ENCODE measurements around the gene FARSB.
"Not testable (repeated sequence)": the region's sequence is repeated elsewhere in the genome, so short reads cannot be mapped to it uniquely, and the experiment has no call there.

FARSB gene

DNA sequence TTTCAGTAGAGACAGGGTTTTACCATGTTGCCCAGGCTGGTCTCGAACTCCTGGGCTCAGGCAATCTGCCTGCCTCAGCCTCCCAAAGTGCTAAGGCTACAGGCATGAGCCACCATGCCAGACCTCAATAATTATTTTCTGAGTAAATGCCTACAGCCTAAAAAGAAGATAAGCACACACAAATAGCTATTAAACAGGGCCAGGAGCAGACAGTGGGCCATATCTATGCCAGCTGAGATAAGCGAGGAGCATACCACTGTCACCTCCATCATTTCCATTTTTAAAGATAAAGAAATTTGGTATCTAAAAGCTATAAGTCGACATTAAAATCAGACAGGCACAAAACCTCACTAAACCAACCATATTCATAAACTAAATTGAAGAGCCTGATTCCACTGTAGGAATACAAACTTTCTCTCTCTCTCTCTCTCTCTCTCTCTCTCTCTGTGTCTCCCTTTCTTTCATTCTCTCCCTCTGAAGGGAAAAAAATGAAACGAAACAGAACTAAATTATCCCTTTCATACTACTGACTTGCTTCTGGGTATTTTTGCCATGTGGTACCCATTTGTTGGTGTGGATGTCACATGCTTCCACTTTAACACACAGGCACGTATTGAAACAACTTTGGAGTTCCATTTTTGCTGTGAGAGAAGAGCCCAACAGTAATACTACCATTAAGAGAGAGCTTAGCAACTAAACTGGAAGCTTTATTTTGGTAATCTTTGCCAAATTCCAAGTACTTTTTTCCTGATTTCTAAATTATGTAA, 51.0 kb downstream of the FARSB start:
- no peak for DNase-seq (ENCODE audit: low read depth)

DNA sequence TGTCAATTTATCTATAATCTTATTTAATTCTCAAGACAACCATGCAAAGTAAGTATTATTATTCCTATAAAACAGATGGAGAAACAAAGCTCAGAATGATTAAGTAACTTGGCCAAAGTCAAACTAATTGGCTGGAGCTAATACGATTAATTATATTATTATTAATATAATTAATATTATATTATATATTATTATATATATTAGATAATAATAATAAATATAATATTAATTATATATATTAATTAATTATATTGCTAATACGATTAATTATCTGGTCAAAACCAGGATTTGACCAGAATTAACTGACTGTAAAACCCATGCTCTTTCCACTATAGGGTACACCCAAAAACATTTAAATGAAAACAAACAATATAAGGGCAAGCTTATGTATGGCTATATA, 52.4 kb downstream of the FARSB start:
- DNase-seq (ENCODE audit: low read depth): no peak

DNA sequence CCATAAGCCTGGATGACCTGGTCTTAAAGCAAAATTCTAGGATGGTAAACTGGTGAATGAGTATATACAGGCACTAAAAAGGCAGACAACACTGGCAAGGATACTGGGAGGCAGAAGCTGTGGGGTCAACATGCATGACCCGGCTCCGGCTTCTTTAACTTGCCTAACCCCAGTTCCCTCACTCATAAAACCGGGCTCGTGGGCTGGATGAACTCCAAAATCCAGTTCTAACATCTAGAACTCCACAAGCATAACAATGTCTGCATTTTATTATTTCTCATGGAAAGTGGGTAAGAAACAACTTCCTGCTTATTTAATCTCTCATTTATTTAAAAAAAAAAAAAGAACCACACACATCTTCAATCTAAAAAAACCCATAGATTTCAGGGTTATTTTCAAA, 57.3 kb downstream of the FARSB start:
- DNase-seq (ENCODE audit: low read depth): no peak

- no peak for DNase-seq (ENCODE audit: low read depth)
Observed at GRCh38 chr2:222595581-222595980, 60.3 kb downstream of the FARSB start.

DNA sequence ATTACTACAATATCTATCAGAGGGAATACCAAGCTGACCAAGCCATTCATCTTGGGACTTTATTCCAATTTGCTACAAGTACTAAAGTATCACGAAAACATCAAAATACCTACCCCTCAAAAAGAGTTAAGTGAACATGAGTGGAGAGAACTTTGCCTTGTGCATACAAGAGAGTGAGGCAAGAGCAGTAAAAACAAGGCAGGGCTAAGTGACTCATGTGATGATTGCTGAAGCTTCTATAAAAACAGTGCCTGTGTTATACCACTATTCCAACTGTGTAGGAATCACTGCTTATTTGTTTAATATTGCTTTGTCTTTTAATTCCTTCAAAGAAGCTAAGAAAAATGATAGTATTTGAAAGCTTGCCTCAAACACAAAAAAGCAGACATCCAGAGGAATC, 61.2 kb downstream of the FARSB start:
- DNase-seq (ENCODE audit: low read depth): no peak

DNA sequence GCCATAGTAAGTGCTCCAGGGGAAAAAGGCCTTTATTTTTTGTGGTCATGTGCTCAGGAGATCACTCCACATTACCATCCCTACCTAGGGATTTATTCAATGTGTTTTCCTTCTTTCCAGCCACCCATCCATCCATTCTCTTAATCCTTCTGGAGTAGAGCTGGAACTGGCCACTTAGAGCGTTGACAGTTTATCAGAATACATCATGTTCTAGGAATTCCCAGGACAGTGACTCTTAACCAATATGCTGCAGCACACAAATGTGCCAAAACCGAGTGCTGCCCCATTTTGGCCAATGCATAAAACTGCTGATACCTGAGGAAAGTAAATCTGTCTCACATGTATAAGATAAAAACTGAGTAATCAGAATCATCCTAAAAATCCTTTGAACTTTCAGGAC, 63.7 kb downstream of the FARSB start:
- DNase-seq (ENCODE audit: low read depth): no peak

- DNase-seq (ENCODE audit: low read depth): no peak
Observed at GRCh38 chr2:222591661-222592060, 64.2 kb downstream of the FARSB start.

- DNase-seq (ENCODE audit: low read depth): not testable (repeated sequence)
Observed at GRCh38 chr2:222584589-222584988, 71.3 kb downstream of the FARSB start.

DNA sequence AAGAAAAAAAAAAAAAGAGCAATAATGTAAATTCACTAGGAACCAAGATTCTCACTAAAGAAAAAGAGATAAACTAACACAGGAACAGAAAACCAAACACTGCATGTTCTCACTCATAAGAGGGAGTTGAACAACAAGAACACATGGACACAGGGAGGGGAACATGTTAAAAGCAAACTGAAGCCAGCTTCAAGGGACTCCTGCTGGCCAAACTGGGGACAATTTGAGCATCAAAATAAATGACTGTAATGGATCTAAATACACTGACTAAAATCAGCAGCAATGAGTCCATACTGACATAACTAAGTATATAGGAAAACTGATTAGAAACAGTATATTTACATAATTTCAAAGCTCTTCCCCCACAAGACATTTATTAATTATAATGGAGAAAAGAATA, 73.0 kb downstream of the FARSB start:
- no peak for DNase-seq (ENCODE audit: low read depth)

GRCh38 chr2:222577341-222577740, 78.6 kb downstream of the FARSB start:
- no peak for DNase-seq (ENCODE audit: low read depth)

GRCh38 chr2:222576171-222577081, 79.5 kb downstream of the FARSB start:
- DNase-seq (ENCODE audit: low read depth): no peak

GRCh38 chr2:222575618-222576017, 80.3 kb downstream of the FARSB start:
- no peak for DNase-seq (ENCODE audit: low read depth)

GRCh38 chr2:222572751-222573174, 83.1 kb downstream of the FARSB start:
- DNase-seq (ENCODE audit: low read depth): no peak

DNA sequence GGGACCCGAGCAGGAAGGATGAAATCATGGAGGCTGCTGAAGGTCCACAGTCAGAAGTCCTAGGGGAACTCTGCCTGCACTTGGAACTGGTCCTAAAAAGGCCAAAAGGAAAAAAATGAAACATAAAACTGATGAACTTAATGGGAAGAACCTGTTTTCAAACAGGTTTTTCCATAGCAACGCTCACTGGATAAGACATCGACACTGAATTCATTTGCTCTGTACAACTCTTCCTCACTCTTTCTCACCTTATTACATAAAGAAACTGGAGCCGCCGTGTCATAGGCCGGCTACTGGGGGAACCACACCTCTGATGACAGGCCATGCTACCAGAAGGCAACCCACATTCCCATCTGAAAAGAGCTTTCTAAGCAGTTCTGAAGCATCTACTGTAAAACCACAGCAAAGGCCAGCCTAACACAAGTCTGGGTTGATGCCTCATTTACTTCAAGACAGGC, 83.6 kb downstream of the FARSB start:
- DNase-seq (ENCODE audit: low read depth): no peak

DNA sequence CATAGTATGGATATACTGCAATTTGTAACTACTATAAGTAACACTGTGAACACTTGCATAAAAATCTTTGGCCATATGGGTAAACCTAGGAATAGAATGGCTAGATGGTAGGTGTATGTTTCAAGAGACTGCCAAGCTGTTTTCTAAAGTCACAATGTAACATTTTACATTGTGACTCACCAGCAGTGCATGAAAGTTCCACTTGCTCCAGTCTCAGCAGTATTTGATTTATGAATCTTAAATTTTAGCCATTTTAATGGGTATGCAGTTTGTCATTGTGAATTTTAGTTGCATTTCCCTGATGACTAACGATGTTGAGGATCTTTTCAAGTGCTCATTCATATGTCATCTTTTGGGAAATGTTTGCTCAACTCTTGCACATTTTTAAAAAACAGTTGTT, 86.1 kb downstream of the FARSB start:
- no peak for DNase-seq (ENCODE audit: low read depth)

GRCh38 chr2:222568865-222569264, 87.0 kb downstream of the FARSB start:
- DNase-seq (ENCODE audit: low read depth): no peak

DNA sequence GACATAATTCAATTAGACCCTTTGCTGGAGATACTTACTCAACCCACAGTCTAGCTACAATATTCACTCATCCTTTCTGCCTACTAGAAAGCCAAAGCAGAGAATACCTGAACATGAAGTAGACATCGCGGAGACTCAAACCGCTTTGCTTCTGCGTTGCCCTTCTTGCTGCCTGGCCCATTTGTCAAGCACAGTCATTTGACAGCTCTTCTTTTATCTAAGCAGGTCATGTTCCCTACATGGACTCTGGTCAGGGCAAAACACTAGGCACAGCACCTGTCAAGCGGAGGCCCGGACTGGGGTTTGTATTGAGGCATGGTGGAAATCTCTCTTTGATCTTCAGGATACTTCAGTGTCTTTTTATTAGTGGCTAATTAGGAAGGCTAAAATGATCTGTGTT, 89.7 kb downstream of the FARSB start:
- no peak for DNase-seq (ENCODE audit: low read depth)

DNA sequence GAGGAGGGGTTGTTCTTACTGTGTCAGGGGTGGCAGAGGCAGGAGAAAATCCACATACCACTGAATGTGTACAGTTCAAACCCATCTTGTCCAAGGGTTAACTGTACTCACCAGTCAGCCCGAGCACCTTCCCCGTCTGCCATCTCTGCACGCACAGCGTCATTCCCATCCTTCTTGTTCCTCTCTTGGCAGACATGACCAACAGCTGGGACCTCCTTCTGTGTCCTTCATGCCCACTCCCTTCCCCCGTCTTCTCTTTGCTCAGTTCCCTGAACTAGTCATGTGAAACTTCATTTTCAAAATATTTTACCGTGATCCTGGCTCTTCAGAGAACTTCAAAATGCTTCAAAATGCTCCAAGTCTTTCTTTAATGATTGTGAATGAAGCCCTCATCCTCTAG, 92.0 kb downstream of the FARSB start:
- no peak for DNase-seq (ENCODE audit: low read depth)

DNA sequence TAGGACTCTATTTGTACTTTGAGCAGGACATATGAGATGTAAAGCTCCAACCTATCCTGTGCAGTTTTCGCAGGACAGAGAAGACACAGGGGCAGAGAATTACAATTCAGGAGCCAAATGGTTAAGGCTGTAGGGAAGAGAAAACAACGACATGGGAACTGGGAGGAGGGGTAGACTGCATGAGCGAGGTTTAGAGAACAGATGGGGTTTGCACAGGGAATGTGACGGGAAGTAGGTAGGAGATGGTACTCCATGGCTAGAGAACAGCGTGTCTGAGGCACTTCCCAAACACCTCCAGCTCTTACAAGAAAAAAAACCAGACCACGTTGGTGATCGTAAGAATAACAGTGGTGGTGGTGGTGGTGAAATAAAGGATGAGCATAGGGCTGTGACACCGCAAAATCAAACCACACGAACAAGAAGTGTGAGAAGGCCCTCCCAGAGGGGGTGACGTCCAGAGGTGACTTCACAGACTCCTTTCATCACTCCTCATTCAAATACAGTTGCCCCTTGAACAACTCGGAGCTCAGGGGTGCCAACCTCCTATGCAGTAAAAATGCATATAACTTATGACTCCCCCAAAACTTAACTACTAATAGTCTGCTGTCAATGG, 92.7 kb downstream of the FARSB start:
- no peak for DNase-seq (ENCODE audit: low read depth)

GRCh38 chr2:222561817-222562645, 93.9 kb downstream of the FARSB start:
- no peak for DNase-seq (ENCODE audit: low read depth)

DNA sequence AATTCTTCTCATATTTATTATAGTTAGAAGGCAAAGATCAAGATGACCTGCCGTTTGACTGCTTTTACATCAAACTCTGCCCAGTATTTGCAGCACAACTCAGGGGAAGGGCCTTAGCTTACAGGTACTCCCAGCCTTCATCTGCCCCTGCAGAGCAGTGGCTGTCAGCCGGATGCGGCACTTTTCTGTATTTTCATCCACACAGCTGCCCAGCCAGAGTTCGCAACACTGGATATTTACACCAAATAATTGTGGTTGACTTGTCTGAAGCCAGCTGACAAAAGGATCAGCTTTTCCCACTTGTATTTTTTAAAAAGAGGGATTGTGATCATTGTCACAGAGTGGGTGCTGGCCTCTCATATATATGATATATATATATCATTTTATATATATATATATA, 94.7 kb downstream of the FARSB start:
- DNase-seq (ENCODE audit: low read depth): no peak

DNA sequence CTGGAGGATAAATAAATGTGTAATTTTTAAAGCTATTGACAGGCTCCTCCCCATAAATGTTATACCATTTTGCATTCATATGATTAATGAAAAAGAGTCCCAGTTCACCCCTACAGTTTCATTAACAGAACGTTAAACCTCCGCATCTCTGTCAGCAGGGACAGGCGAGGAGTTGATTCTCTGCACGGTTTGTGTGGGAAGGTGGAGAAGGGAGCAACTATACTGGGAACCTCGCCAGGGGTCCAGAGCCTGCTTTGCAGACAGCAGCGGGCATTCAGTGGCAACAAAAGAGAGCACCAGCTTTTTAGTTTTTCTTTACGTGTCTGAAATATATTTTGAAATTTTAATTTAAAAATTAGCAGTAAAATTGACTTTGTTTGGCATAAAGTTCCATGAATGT, 101.4 kb downstream of the FARSB start:
- no peak for DNase-seq (ENCODE audit: low read depth)

All from stimulated activated CD8-positive, alpha-beta memory T cell treated with anti-CD3 and anti-CD28 coated beads, Interleukin-12 subunit alpha, Interleukin-12 subunit beta, amount 100 ng/mL, for 4 hours (primary cell).